SK-N-SH (cell line): ENCODE data around the gene CD34. TPM values are rescaled to one million over a fixed set of nuclear protein-coding genes. Genes with fewer than 3 reads are reported as not detected.

Source experiments
- CTCF ChIA-PET: fragments of 300-600, 350-600 bp; formaldehyde crosslinking; extraction: SDS; loops from one replicate; lab custom pipeline; 2021; lab: Yijun Ruan, JAX
- POLR2A ChIA-PET: fragments of 350-600 bp; sonication (Branson Sonifier 250); formaldehyde crosslinking; extraction: SDS; loops from one replicate; lab custom pipeline; 2020; ENCODE audit warnings: antibody characterized with exemption, inconsistent platforms; lab: Yijun Ruan, JAX
- DNase-seq: peaks from one replicate; pipeline ENCODE4 v3.0.0; 2012
- H2AFZ ChIP-seq: fragments of 200-600 bp; sonication (generic); 2 replicates; pipeline ENCODE4 v1.8.1; 2016; ENCODE audit warnings: antibody characterized with exemption, mild to moderate bottlenecking, low read depth
- H3F3A ChIP-seq: fragments of 200-600 bp; sonication (generic); replicated peaks from 2 replicates; pipeline ENCODE3; 2016; ENCODE audit warnings: antibody characterized with exemption, mild to moderate bottlenecking; ENCODE audit not compliant: insufficient read depth
- H3K27ac ChIP-seq, 2 experiments: fragments of 200-500 bp in 1 of 2; fragments of 200-600 bp in 1 of 2; sonication (Bioruptor generic) in 1 of 2; sonication (generic), shearing (Covaris generic) in 1 of 2; 2 replicates each; pipeline versions ENCODE4 v1.5.1 to v1.6.1; 2014 to 2016; ENCODE audit warnings: low read depth in 2 of 2, inconsistent platforms in 1 of 2, low read length in 1 of 2, mild to moderate bottlenecking in 1 of 2, mixed read lengths in 1 of 2
- H3K27me3 ChIP-seq: fragments of 200-600 bp; sonication (generic), shearing (Covaris generic); 2 replicates; pipeline ENCODE4 v1.6.1; 2016; ENCODE audit warnings: mixed run types; ENCODE audit not compliant: insufficient read depth
- H3K36me3 ChIP-seq, 2 experiments: fragments of 200-500 bp in 1 of 2; fragments of 200-600 bp in 1 of 2; sonication (Bioruptor generic) in 1 of 2; sonication (generic) in 1 of 2; replicated peaks in 1 of 2; 2 replicates each; pipeline versions ENCODE3 to v1.5.1; 2014 to 2016; ENCODE audit warnings: low read length in 1 of 2, mild to moderate bottlenecking in 1 of 2; ENCODE audit not compliant: insufficient read depth in 2 of 2, control insufficient read depth in 1 of 2
- H3K4me1 ChIP-seq, 2 experiments: fragments of 200-500 bp in 1 of 2; fragments of 200-600 bp in 1 of 2; sonication (Bioruptor generic) in 1 of 2; sonication (generic), shearing (Covaris generic) in 1 of 2; 2 replicates each; pipeline versions ENCODE4 v1.5.1 to v1.6.1; 2014 to 2016; ENCODE audit warnings: low read depth in 1 of 2, low read length in 1 of 2, mixed run types in 1 of 2; ENCODE audit not compliant: insufficient read depth in 2 of 2, control insufficient read depth in 1 of 2
- H3K4me2 ChIP-seq: fragments of 200-600 bp; sonication (generic), shearing (Covaris generic); 2 replicates; pipeline ENCODE4 v1.6.1; 2017; ENCODE audit warnings: mixed run types
- H3K4me3 ChIP-seq, 2 experiments: fragments of 200-500 bp in 1 of 2; fragments of 200-600 bp in 1 of 2; sonication (Bioruptor generic) in 1 of 2; sonication (generic), shearing (Covaris generic) in 1 of 2; 2 replicates each; pipeline versions ENCODE4 v1.5.1 to v1.8.1; 2014 to 2016; ENCODE audit warnings: low read depth in 2 of 2, inconsistent platforms in 1 of 2, low read length in 1 of 2, mild to moderate bottlenecking in 1 of 2, mixed read lengths in 1 of 2, moderate library complexity in 1 of 2
- H3K79me2 ChIP-seq: fragments of 200-600 bp; sonication (generic); 2 replicates; pipeline ENCODE4 v1.8.1; 2017; ENCODE audit warnings: mild to moderate bottlenecking; ENCODE audit not compliant: insufficient read depth
- H3K9ac ChIP-seq: fragments of 200-600 bp; sonication (generic); 2 replicates; pipeline ENCODE4 v1.6.1; 2017; ENCODE audit warnings: mixed run types
- H3K9me2 ChIP-seq: fragments of 200-600 bp; sonication (generic); 2 replicates; pipeline ENCODE4 v1.6.1; 2017; ENCODE audit warnings: mixed run types
- H3K9me3 ChIP-seq: fragments of 200-600 bp; sonication (generic); 2 replicates; pipeline ENCODE4 v1.6.1; 2017; ENCODE audit warnings: mixed run types, mild to moderate bottlenecking, moderate library complexity
- H4K20me1 ChIP-seq: fragments of 200-600 bp; sonication (generic); 2 replicates; pipeline ENCODE4 v1.6.1; 2017; ENCODE audit warnings: mild to moderate bottlenecking, mixed run types; ENCODE audit not compliant: insufficient read depth
- ELF1 ChIP-seq: IDR thresholded peaks from 2 replicates; pipeline ENCODE4 v1.4.0; 2012
- EZH2phosphoT487 ChIP-seq: fragments of 200-600 bp; sonication (generic); IDR thresholded peaks from 2 replicates; pipeline ENCODE4 v1.6.1; 2017; ENCODE audit warnings: low read depth, mixed run types, mild to moderate bottlenecking, antibody characterized with exemption, moderate library complexity, borderline replicate concordance
- FOSL2 ChIP-seq: IDR thresholded peaks from 2 replicates; pipeline ENCODE4 v1.4.0; 2012; ENCODE audit warnings: low read depth, mild to moderate bottlenecking, moderate library complexity, borderline replicate concordance
- FOXJ3 ChIP-seq: sonication (generic); formaldehyde crosslinking; IDR thresholded peaks from 2 replicates; pipeline ENCODE4 v1.5.1; 2020; ENCODE audit warnings: mild to moderate bottlenecking, missing genetic modification reagents
- GATA2 ChIP-seq: sonication (generic); formaldehyde crosslinking; IDR thresholded peaks from 2 replicates; pipeline ENCODE4 v1.5.0; 2020; ENCODE audit warnings: mild to moderate bottlenecking, missing genetic modification reagents
- MEF2A ChIP-seq: IDR thresholded peaks from 2 replicates; pipeline ENCODE4 v1.4.0; 2012; ENCODE audit warnings: low read depth, borderline replicate concordance
- MXI1 ChIP-seq: IDR thresholded peaks from 2 replicates; pipeline ENCODE4 v1.6.1; 2012; ENCODE audit warnings: mild to moderate bottlenecking, low read depth, low read length, improper control_type of control experiment
- RAD21 ChIP-seq: IDR thresholded peaks from 2 replicates; pipeline ENCODE4 v1.6.1; 2012; ENCODE audit warnings: mild to moderate bottlenecking, low read length
- RFX5 ChIP-seq: IDR thresholded peaks from 2 replicates; pipeline ENCODE4 v1.6.1; 2012; ENCODE audit warnings: mild to moderate bottlenecking, improper control_type of control experiment, low read length
- SIN3A ChIP-seq: IDR thresholded peaks from 2 replicates; pipeline ENCODE4 v1.6.1; 2012; ENCODE audit warnings: low read depth, mild to moderate bottlenecking, low read length, moderate library complexity, borderline replicate concordance
- SMC3 ChIP-seq: IDR thresholded peaks from 2 replicates; pipeline ENCODE4 v1.6.1; 2012; ENCODE audit warnings: low read depth, low read length, improper control_type of control experiment
- TCF12 ChIP-seq: IDR thresholded peaks from 2 replicates; pipeline ENCODE4 v1.4.0; 2012
- YY1 ChIP-seq: IDR thresholded peaks from 2 replicates; pipeline ENCODE4 v1.4.0; 2012; ENCODE audit warnings: low read depth, mild to moderate bottlenecking
- WGBS: methylation state at CpG from one replicate; pipeline ENCODE4 v1.1.6; 2017; ENCODE audit warnings: low lambda C conversion rate; 5-methylcytosine and 5-hydroxymethylcytosine counted together
- polyA plus RNA-seq, 3 experiments: library from polyadenylated mRNA; depleted of rRNA; stranded (reverse); fragments of >200 nt; gene quantifications; 2 replicates each; pipeline ENCODE4 v1.2.3, GENCODE V29; 2012
- TF ChIP-seq, protein P1 (sequence below): IDR thresholded peaks from 2 replicates; pipeline ENCODE4; 2012

CD34 gene
- polyA plus RNA-seq, 1 of the 3 experiments (the other 2 are of a cell fraction): 0.59 TPM

DNA sequence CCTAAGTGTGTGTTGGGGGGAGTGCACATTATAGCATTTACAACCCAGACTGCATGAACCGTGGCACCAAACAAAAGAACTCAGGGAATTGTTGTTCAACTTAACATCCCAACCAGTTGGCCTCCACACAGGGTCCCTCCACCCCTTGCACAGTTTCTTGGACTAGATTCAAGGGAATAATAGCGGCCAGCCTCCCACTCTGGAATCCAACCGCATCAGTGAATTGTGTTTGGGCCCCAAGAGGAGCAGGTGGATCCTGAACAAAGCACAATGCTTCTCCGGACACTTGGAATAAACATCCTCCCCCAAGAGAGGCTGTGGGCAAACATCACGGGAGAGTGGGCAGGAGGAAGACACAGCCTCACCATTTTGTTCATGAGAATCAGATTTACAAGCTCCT lies 18.2 kb downstream of the CD34 start:
- no peaks in the 10 kb centered on the region for H3K36me3 ChIP-seq
- no peaks in the 10 kb centered on the region for H3K27me3 ChIP-seq
- peaks cover 16% of the 10 kb centered on the region for H3F3A ChIP-seq
- H4K20me1 ChIP-seq: no peaks in the 10 kb centered on the region
- H3K9ac ChIP-seq: no peak overlapping the region
- H3K27ac ChIP-seq: no peak overlapping the region
- H3K79me2 ChIP-seq: no peaks in the 10 kb centered on the region
- H3K4me1 ChIP-seq: peaks cover 12 to 17% of the 10 kb centered on the region in 2 experiments
- no peak overlapping the region for H2AFZ ChIP-seq
- WGBS: 85% methylated on average over 5 of the region's 5 CpGs
- ChIA-PET CTCF (interaction anchor here (0.8 to 2.2 kb wide), 4 partner anchors 8 to 71 kb away, joined by 3 to 18 read pairs (median 5); no protein-coding TSS in a partner anchor), POLR2A (no interaction called here)
- H3K9me2 ChIP-seq: no peaks in the 10 kb centered on the region
- H3K9me3 ChIP-seq: no peaks in the 10 kb centered on the region
- DNase-seq: no peak
- TF ChIP-seq FOXJ3 (CRISPR knock-in tag) (no peak), FOSL2 (no peak), RAD21 (no peak), MEF2A (no peak), SMC3 (no peak), GATA2 (CRISPR knock-in tag) (no peak), TCF12 (no peak), RFX5 (no peak), ELF1 (no peak), MXI1 (no peak), SIN3A (no peak), YY1 (no peak)
- no peak overlapping the region for H3K4me2 ChIP-seq
- H3K4me3 ChIP-seq: no peak overlapping the region

DNA sequence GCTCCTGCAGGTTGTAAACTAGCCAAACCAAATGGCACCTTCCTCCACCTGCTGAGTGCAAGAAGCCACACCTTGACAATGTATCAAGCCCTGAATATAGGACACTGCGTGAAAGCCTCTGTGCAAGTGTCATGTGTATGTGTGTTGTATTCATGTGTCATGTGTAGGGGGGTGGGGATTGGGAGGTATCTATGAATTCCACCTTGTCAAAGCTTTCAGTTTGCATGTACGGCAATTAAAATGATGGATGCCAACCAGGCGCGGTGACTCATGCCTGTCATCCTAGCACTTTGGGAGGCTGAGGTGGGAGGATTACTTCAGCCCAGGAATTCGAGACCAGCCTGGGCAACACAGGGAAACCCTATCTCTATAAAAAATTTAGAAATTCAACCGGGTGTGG lies 19.8 kb downstream of the CD34 start:
- Histone ChIP-seq H2AFZ (no peak overlapping the region), H4K20me1 (no peaks in the 10 kb centered on the region), H3K9ac (peak overlapping the region; percentile 54; the same call in 1 of the 2 replicates), H3F3A (peaks cover 16% of the 10 kb centered on the region), H3K4me2 (peak overlapping the region; percentile 46), H3K9me3 (no peaks in the 10 kb centered on the region), H3K27ac (peak overlapping the region; percentile 91 to 92; a peak in 3 of 4 replicates), H3K4me1 (peaks cover 12 to 17% of the 10 kb centered on the region in 2 experiments), H3K9me2 (no peaks in the 10 kb centered on the region), H3K79me2 (no peaks in the 10 kb centered on the region), H3K27me3 (no peaks in the 10 kb centered on the region)
- WGBS: 89% methylated on average over 6 of the region's 6 CpGs
- ChIA-PET CTCF (interaction anchor here (1.4 kb wide), 1 partner anchor 73 kb away, joined by 6 read pairs; no protein-coding TSS in a partner anchor), POLR2A (no interaction called here)
- TF ChIP-seq EZH2phosphoT487: no peak
- TF ChIP-seq, protein P1, sequence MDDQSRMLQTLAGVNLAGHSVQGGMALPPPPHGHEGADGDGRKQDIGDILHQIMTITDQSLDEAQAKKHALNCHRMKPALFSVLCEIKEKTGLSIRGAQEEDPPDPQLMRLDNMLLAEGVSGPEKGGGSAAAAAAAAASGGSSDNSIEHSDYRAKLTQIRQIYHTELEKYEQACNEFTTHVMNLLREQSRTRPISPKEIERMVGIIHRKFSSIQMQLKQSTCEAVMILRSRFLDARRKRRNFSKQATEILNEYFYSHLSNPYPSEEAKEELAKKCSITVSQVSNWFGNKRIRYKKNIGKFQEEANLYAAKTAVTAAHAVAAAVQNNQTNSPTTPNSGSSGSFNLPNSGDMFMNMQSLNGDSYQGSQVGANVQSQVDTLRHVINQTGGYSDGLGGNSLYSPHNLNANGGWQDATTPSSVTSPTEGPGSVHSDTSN: peak; percentile 44; the same call in 1 of the 2 replicates
- TF ChIP-seq, all 33 proteins: peak for 1
- Histone ChIP-seq H3K36me3 (no peaks in the 10 kb centered on the region), H3K4me3 (no peak overlapping the region)
- DNase-seq: no peak
